HepG2 (cell line): Measurements from ENCODE around the gene FASTK. TPM values are rescaled to one million over a fixed set of nuclear protein-coding genes. Genes with fewer than 3 reads are reported as not detected.

ENCODE experiments used
- ATAC-seq: fragments of 200-7000 bp; cut with Tn5 transposase; 3 replicates; pipeline ENCODE4 v1.9.1; 2020; ENCODE audit warnings: mild to moderate bottlenecking, moderate library complexity
- BruUV-seq: library from RNA; stranded (reverse); fragments of 400-500 nt; replicated peaks from 2 replicates; lab custom pipeline; 2021; lab: Mats Ljungman, UMichigan
- CTCF ChIA-PET: fragments of 300-600 bp; formaldehyde crosslinking; extraction: SDS; loops from one replicate; lab custom pipeline; 2021; ENCODE audit warnings: low total read pairs, inconsistent platforms, low intra/inter-chr PET ratio; lab: Yijun Ruan, JAX
- POLR2A ChIA-PET: fragments of 350-600 bp; sonication (Branson Sonifier 250); formaldehyde crosslinking; loops from one replicate; lab custom pipeline; 2020; ENCODE audit warnings: antibody characterized with exemption, inconsistent platforms; lab: Yijun Ruan, JAX
- DNase-seq: peaks from one replicate; pipeline ENCODE4 v3.0.0-alpha.2; 2015; ENCODE audit warnings: low spot score
- FAIRE-seq: peaks from 3 replicates; lab custom pipeline; 2011; peaks lifted over from hg19 to GRCh38; lab: Jason Lieb, UNC
- H2AFZ ChIP-seq: one replicate; pipeline ENCODE4 v1.6.1; 2011; ENCODE audit warnings: low read length, inconsistent platforms
- H3K27ac ChIP-seq: fragments of 300-600 bp; 3 replicates; pipeline ENCODE4 v1.8.0; 2011; ENCODE audit warnings: mixed run types, mild to moderate bottlenecking, mixed read lengths, low read length, inconsistent platforms; ENCODE audit not compliant: insufficient read depth; ENCODE audit errors: extremely low read length
- H3K27me3 ChIP-seq, 2 experiments: fragments of 200-600 bp in 1 of 2; 2 replicates in 1 of 2; 3 replicates in 1 of 2; pipeline versions ENCODE4 v1.6.0 to v1.8.0; 2011; ENCODE audit warnings: low read length in 2 of 2, mild to moderate bottlenecking in 2 of 2, moderate library complexity in 2 of 2, inconsistent platforms in 1 of 2; ENCODE audit not compliant: insufficient read depth in 2 of 2, control insufficient read depth in 1 of 2
- H3K36me3 ChIP-seq, 2 experiments: fragments of 200-600 bp in 1 of 2; replicated peaks in 1 of 2; 2 replicates in 1 of 2; 3 replicates in 1 of 2; pipeline versions ENCODE4 v1.5.1 to v1.8.0; 2011; ENCODE audit warnings: low read length in 2 of 2, inconsistent platforms in 1 of 2; ENCODE audit not compliant: insufficient read depth in 2 of 2, control insufficient read depth in 1 of 2
- H3K4me1 ChIP-seq: 2 replicates; pipeline ENCODE4 v1.5.1; 2012; ENCODE audit warnings: low read length, inconsistent platforms; ENCODE audit not compliant: insufficient read depth
- H3K4me2 ChIP-seq: 2 replicates; pipeline ENCODE4 v1.6.0; 2011; ENCODE audit warnings: low read depth, low read length, inconsistent platforms
- H3K4me3 ChIP-seq, 3 experiments: fragments of 200-600 bp in 1 of 3; sonication (generic), shearing (Covaris generic) in 1 of 3; replicated peaks in 1 of 3; 2 replicates each; pipeline ENCODE4 v1.5.1; 2011 to 2016; ENCODE audit warnings: low read length in 3 of 3, inconsistent platforms in 2 of 3, low read depth in 2 of 3, mild to moderate bottlenecking in 2 of 3, control low read depth in 1 of 3, mixed read lengths in 1 of 3; ENCODE audit not compliant: insufficient read depth in 1 of 3
- H3K79me2 ChIP-seq: one replicate; pipeline ENCODE4 v1.6.1; 2011; ENCODE audit warnings: low read length, inconsistent platforms; ENCODE audit not compliant: insufficient read depth
- H3K9ac ChIP-seq: 2 replicates; pipeline ENCODE4 v1.6.0; 2011; ENCODE audit warnings: mild to moderate bottlenecking, low read depth, low read length, inconsistent platforms; ENCODE audit not compliant: insufficient read depth
- H3K9me3 ChIP-seq: 2 replicates; pipeline ENCODE4 v1.5.1; 2012; ENCODE audit warnings: mild to moderate bottlenecking, low read length
- H4K20me1 ChIP-seq: 2 replicates; pipeline ENCODE4 v1.6.0; 2011; ENCODE audit warnings: inconsistent platforms, mild to moderate bottlenecking, low read length, moderate library complexity; ENCODE audit not compliant: insufficient read depth
- AGO1 ChIP-seq: fragments of 200-400 bp; formaldehyde crosslinking; IDR thresholded peaks from 2 replicates; pipeline ENCODE4 v1.6.1; 2017; ENCODE audit warnings: mild to moderate bottlenecking, low read depth, low read length, moderate library complexity; ENCODE audit not compliant: poor library complexity, severe bottlenecking
- ELF4 ChIP-seq: sonication (generic); formaldehyde crosslinking; IDR thresholded peaks from 2 replicates; pipeline ENCODE4 v1.5.0; 2020; ENCODE audit warnings: missing genetic modification reagents, mild to moderate bottlenecking, moderate library complexity, borderline replicate concordance
- GTF2F1 ChIP-seq: fragments of 150-350 bp; IDR thresholded peaks from 2 replicates; pipeline ENCODE4 v1.6.1; 2014; ENCODE audit warnings: low read length
- MED8 ChIP-seq: sonication (generic); formaldehyde crosslinking; IDR thresholded peaks from 2 replicates; pipeline ENCODE4 v1.8.1; 2023; ENCODE audit warnings: mild to moderate bottlenecking, missing genetic modification reagents; ENCODE audit not compliant: insufficient replicate concordance
- NBN ChIP-seq: fragments of 450-650 bp; conservative IDR thresholded peaks from 2 replicates; pipeline ENCODE4 v1.6.1; 2017
- RORA ChIP-seq: sonication (generic); formaldehyde crosslinking; IDR thresholded peaks from 2 replicates; pipeline ENCODE4 v1.5.0; 2020; ENCODE audit warnings: mild to moderate bottlenecking, missing genetic modification reagents, moderate library complexity
- ZBTB38 ChIP-seq: sonication (generic); formaldehyde crosslinking; IDR thresholded peaks from 2 replicates; pipeline ENCODE4 v1.5.1; 2020; ENCODE audit warnings: mild to moderate bottlenecking, missing genetic modification reagents
- ZFX ChIP-seq: sonication (generic); formaldehyde crosslinking; IDR thresholded peaks from 2 replicates; pipeline ENCODE4 v1.4.0; 2020; ENCODE audit warnings: mild to moderate bottlenecking, low read depth, missing genetic modification reagents, moderate library complexity
- ZNF225 ChIP-seq: sonication (generic); formaldehyde crosslinking; IDR thresholded peaks from 2 replicates; pipeline ENCODE4 v1.4.0; 2020; ENCODE audit warnings: mild to moderate bottlenecking, missing genetic modification reagents
- ZNF274 ChIP-seq: sonication (generic); formaldehyde crosslinking; IDR thresholded peaks from 2 replicates; pipeline ENCODE4 v1.5.1; 2020; ENCODE audit warnings: mild to moderate bottlenecking, missing genetic modification reagents
- ZNF768 ChIP-seq: sonication (generic); formaldehyde crosslinking; IDR thresholded peaks from 2 replicates; pipeline ENCODE4 v1.4.0; 2020; ENCODE audit warnings: missing genetic modification reagents
- ZNF788 ChIP-seq: sonication (generic); formaldehyde crosslinking; IDR thresholded peaks from 2 replicates; pipeline ENCODE4 v1.5.0; 2020; ENCODE audit warnings: mild to moderate bottlenecking, missing genetic modification reagents, borderline replicate concordance
- WGBS: methylation state at CpG from one replicate; pipeline ENCODE4 v1.1.6; 2017; ENCODE audit warnings: low lambda C conversion rate; 5-methylcytosine and 5-hydroxymethylcytosine counted together
- in situ Hi-C: cut with HindIII; loops from 2 replicates; pipeline ENCODE4 v1.10.0; 2017; ENCODE audit warnings: low pct_unique_long_range_greater_than_20kb; ENCODE audit not compliant: extremely low pct_ligation_motif_present
- intact Hi-C: fragments of 100-400 bp; cut with micrococcal nuclease; formaldehyde crosslinking; loops from one replicate; pipeline ENCODE4 v1.10.0; 2022; ENCODE audit not compliant: unreplicated experiment
- polyA plus RNA-seq, 8 experiments: library from polyadenylated mRNA; depleted of rRNA in 3 of 8; stranded (reverse) in 7 of 8; unstranded in 1 of 8; fragments of >200 nt; fragmentation: Illumina TruSeq in 4 of 8; extraction: Trizol in 4 of 8; gene quantifications; 2 replicates each; pipeline versions ENCODE4 v1.2.1 to v1.2.3, GENCODE V29; 2011 to 2016; ENCODE audit warnings: low read depth in 4 of 8, missing spikeins in 1 of 8, mixed read lengths in 1 of 8; ENCODE audit not compliant: insufficient read depth in 1 of 8
- total RNA-seq, 5 experiments: library from RNA; depleted of rRNA; stranded (reverse); fragments of >200 nt; fragmentation: Illumina TruSeq; extraction: Trizol; gene quantifications; 2 replicates each; pipeline ENCODE4 v1.2.3, GENCODE V29; 2016; ENCODE audit warnings: low read depth in 1 of 5
- TF ChIP-seq, protein P1 (sequence below): sonication (generic); formaldehyde crosslinking; IDR thresholded peaks from 2 replicates; pipeline ENCODE4 v1.5.0; 2020; ENCODE audit warnings: missing genetic modification reagents, mild to moderate bottlenecking, borderline replicate concordance
- TF ChIP-seq, protein P2 (sequence below): sonication (generic); formaldehyde crosslinking; IDR thresholded peaks from 2 replicates; pipeline ENCODE4 v1.5.1; 2020; ENCODE audit warnings: mild to moderate bottlenecking, missing genetic modification reagents
- TF ChIP-seq, protein P3 (sequence below): sonication (generic); formaldehyde crosslinking; IDR thresholded peaks from 2 replicates; pipeline ENCODE4 v1.8.1; 2023; ENCODE audit warnings: missing genetic modification reagents, mild to moderate bottlenecking, borderline replicate concordance

Gene FASTK
- total and polyA plus RNA-seq, 2 of the 13 experiments (the other 11 are each of a cell fraction or from before 2014, with no cell fraction given), result 52.9 to 55.7 TPM

DNA sequence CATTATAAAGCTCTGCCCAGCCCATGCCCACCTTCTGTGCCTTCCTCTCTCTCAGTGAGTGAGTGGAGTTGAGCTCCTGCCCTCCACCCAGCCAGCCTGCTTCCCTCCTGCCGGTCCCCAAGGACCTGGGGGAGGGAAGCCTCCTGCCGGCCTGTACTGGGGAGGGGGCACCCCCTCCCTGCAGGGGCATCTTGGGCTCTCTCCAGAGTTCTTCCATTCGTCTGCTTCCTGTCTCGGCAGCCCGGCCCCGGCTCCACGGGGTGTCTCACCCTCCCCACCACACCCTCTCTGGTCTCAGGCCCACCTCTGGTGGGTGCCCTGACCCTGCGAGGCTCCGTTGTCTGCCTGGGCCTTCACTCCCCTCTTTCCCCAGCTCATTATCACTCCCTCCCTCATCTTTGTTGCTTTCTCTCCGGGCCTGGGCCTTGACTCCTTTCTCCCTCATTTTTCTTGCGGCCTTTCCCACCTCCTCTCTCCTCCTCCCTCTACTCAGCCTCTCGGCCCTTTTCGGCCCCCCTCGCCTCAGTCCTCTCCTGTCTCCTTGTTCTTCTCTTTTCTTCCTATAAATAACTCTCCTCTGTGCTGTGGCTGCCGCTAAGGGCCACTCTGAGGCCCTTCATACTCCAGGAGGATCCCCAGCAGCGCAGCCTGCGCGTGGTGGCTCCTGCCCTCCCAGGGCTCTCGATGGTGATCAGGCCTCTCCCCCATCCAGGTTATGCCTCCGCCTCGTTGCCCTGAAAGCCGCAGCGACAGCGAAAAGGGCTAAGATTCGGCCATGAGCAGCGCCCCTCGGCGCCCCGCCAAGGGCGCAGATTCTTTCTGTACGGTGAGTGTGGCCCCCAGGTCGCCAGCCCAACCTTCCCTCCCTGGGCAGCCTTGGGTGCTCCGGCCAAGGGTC is 19.1 kb downstream of the FASTK start:
- in situ Hi-C loops (no loop called here), intact Hi-C loops (loop anchor here (1.0 kb wide), 1 partner anchor 19 kb away; the partner anchor contains the start of gene FASTK)
- no peak for FAIRE-seq
- no peak for ATAC-seq
- BruUV-seq, result no TSS peak
- peaks cover 3 to 22% of the 10 kb centered on the region in 2 experiments; a peak in 4 of 5 replicates for H3K36me3 ChIP-seq
- CTCF ChIA-PET, result no interaction called here
- peaks cover 54% of the 10 kb centered on the region for H3K4me1 ChIP-seq
- DNase-seq, result no peak
- H3K4me3 ChIP-seq, result peak overlapping the region; percentile 69 to 92 (median 90)
- peaks cover 16% of the 10 kb centered on the region for H3K79me2 ChIP-seq
- POLR2A ChIA-PET, result interaction anchor here (0.7 to 4.4 kb wide), 15 partner anchors 11 to 166 kb away, joined by 3 to 144 read pairs (median 8); partner anchors contain the start of genes ABCB8, ABCF2, AGAP3 and FASTK
- 54% methylated on average over 31 of the region's 33 CpGs for WGBS
- H3K9ac ChIP-seq, result peak overlapping the region; percentile 47
- peaks cover 4% of the 10 kb centered on the region; the same call in 1 of the 2 replicates for H4K20me1 ChIP-seq
- H2AFZ ChIP-seq, result no peak overlapping the region
- H3K9me3 ChIP-seq, result no peaks in the 10 kb centered on the region
- peak overlapping the region; percentile 86 for H3K27ac ChIP-seq
- peak overlapping the region; percentile 98 for H3K4me2 ChIP-seq
- no peaks in the 10 kb centered on the region; a peak in 1 of 5 replicates for H3K27me3 ChIP-seq
- TF ChIP-seq ZBTB38 (CRISPR knock-in tag) (0 out of 2 replicates have a peak, but pooled peaks have one; percentile 7), AGO1 (peak; percentile 0), NBN (no peak), ZNF225 (CRISPR knock-in tag) (0 out of 2 replicates have a peak, but pooled peaks have one; percentile 25), ZFX (CRISPR knock-in tag) (no peak), GTF2F1 (no peak), ZNF788 (CRISPR knock-in tag) (0 out of 2 replicates have a peak, but pooled peaks have one; percentile 4), MED8 (CRISPR knock-in tag) (no peak), ZNF768 (CRISPR knock-in tag) (peak; percentile 72; the same call in 1 of the 2 replicates), ZNF274 (CRISPR knock-in tag) (0 out of 2 replicates have a peak, but pooled peaks have one; percentile 15), ELF4 (no peak), RORA (CRISPR knock-in tag) (no peak)
- TF ChIP-seq, protein P1, sequence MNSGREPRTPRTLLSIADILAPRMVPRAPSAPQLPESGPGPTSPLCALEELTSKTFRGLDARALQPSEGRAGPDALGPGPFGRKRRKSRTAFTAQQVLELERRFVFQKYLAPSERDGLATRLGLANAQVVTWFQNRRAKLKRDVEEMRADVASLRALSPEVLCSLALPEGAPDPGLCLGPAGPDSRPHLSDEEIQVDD (CRISPR knock-in tag), result no peak
- TF ChIP-seq, protein P2, sequence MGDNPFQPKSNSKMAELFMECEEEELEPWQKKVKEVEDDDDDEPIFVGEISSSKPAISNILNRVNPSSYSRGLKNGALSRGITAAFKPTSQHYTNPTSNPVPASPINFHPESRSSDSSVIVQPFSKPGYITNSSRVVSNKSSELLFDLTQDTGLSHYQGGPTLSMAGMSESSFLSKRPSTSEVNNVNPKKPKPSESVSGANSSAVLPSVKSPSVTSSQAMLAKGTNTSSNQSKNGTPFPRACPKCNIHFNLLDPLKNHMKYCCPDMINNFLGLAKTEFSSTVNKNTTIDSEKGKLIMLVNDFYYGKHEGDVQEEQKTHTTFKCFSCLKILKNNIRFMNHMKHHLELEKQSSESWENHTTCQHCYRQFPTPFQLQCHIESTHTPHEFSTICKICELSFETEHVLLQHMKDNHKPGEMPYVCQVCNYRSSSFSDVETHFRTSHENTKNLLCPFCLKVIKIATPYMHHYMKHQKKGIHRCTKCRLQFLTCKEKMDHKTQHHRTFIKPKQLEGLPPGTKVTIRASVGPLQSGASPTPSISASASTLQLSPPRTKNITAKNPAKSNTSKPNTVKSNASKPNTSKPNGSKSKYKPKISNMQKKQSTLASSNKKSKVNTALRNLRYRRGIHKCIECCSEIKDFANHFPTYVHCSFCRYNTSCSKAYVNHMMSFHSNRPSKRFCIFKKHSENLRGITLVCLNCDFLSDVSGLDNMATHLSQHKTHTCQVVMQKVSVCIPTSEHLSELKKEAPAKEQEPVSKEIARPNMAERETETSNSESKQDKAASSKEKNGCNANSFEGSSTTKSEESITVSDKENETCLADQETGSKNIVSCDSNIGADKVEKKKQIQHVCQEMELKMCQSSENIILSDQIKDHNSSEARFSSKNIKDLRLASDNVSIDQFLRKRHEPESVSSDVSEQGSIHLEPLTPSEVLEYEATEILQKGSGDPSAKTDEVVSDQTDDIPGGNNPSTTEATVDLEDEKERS (CRISPR knock-in tag), result no peak
- TF ChIP-seq, protein P3, sequence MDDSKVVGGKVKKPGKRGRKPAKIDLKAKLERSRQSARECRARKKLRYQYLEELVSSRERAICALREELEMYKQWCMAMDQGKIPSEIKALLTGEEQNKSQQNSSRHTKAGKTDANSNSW (CRISPR knock-in tag), result 0 out of 2 replicates have a peak, but pooled peaks have one; percentile 22
